Activated T-cell treated with anti-CD3 and anti-CD28 coated beads, Interleukin-2, amount 50 U/mL, for 1 hour (primary cell): ENCODE measurements around the gene RERE.

ENCODE experiments used
- DNase-seq: peaks from one replicate; pipeline ENCODE4 v3.0.0-alpha.2; 2020

The RERE gene

DNA sequence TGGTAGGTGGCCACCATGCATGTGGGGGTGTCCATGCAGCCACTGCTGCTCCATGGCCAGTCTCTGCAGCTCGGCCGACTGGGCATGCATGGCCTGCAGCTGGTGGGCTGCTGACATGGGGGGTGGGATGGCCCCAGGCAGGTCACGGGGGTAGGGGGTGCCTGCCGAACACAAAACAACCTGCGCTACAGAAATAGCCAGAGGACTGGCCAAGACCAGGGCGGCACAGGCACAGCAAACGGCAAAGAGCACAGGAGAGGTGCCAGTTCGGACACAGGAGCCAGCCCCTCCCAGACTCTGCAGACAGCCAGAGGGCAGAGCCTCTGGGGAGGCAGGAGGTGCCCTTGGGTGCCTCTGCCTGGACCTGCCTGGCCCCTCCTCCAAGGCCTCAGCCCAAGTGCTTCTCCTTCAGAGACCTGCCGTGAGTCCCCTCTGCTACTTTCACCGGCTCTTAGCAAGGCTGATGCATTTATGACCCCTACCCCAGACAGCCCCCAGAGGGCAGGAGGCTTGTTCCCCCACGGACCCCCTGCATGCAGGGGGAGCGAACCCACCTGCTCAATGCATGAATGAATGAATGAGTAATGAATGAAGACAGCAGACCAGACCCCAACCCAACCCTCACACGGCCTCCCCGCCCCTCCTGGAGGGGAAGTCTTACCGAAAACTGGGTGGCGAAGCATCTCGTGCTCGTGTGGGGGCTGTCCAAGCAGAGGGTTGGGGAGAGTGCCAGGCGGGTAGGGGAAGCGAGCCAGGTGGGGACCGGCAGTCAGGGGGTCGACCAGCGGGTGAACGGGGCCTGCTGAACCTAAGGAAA lies 461.8 kb downstream of the RERE start:
- no peak for DNase-seq

DNA sequence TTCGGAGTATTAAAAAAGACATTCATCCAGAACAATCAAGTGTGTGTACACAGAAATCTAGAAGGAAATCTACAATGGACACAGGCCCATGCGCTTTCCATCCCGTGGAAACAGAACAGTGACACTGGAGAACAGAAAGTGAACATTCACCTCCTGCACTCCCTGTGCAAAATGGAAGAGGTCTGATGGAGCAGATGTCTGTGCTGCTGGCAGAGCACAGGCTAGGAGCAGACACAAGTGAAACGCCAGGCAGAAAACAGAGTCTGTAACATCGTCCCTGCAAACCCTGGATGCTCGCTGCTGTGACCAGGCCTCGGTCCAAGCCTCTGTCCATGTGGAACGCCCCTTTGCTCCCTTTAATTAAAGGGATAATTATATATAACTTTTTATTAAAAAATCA lies 463.4 kb downstream of the RERE start:
- DNase-seq = no peak

DNA sequence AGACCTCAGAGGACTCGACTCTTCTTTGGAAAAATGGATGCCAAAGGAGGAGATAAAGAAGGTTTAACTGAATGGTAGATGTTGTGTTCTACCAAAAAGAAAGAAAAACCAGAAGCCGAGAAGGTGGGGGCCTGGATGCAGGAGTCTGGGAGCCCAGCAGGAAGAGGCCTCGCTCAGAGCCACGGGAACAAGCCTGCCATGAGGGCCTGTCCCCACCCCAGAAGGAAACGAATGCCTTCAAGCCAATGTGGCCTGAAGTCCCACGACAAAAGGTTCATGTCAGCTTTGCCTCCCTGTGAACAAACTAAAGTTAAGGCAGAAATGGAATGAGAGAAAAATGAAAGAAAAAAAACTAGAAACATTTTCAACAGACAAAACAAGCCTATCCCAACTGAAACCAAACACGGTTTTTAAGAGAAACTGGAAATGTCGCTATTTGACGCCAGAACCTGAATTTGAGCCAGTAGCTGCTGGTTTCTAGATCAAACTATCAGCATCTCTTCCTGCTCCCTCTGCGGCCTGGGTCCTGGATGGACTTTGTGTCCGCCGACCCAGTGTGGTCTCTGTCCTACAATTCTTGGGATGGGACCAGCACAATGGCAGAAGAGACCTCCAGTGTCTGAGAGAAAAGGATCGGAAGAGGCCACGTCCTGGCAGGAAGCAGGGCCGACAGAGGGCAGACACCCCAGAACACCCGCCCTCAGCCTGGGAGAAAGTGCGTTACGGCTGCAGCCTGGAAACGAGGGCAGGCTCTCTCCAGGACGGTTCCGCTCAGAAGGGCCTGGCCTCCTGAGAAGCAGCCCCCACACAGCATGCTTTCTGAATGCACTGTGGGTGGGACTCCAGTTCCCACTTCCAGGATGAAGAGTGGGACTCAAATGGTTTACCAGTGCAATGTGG lies 464.3 kb downstream of the RERE start:
- DNase-seq = no peak

DNA sequence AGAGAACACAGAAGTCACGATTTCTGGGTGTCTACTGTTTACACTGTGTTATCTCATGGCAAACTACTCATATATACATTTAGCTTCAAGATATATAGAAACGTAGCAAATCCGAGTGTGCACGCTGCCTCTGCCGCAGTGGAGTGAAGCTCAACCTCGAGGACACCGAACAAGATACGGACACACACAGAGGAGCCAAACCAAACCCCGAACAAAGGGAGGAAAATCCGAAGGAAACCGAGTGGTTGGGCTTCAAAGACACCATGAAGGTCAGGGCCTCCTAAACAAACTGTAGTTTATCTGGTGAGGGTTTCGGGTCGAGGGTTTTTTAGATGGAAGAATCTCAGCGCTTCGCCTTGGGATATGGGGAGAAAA lies 465.0 kb downstream of the RERE start:
- DNase-seq = no peak

DNA sequence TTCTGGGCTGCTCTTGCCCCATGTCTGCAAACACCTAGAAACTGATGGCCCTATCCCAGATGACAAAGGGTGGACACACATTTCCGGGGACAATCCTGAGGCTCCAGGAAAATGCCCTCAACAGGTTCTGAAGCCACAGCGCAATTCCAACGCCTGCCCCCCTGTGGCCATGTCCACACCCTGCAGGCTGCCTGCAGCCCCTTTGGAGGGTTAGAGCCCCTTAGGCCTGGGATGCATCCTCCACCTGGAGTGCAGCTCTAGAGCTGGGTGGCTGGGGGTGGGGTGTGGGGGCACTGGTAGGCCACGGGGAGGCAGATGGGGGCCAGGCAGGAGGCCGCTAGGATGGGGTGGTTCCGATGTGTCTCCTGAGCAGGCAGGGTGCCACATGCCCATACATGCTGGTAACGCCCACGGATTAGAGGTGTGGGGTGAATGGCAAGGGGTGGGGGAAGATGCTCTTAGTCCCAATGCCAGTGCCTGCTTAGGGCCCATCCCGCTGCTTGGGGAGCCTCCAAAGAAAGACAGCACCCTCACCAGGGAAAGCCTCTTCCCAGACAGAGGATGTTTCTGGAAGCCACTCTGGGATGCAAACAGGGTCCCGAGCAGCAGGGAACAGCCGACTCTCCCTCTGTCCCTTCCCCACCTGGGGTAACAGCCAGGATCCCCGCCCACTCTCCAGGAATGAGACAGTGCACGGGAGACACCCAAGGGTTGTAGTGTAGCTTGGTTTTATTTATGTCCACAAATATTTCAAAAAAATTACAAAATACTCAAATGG lies 465.6 kb downstream of the RERE start:
- peak; percentile 35 for DNase-seq

DNA sequence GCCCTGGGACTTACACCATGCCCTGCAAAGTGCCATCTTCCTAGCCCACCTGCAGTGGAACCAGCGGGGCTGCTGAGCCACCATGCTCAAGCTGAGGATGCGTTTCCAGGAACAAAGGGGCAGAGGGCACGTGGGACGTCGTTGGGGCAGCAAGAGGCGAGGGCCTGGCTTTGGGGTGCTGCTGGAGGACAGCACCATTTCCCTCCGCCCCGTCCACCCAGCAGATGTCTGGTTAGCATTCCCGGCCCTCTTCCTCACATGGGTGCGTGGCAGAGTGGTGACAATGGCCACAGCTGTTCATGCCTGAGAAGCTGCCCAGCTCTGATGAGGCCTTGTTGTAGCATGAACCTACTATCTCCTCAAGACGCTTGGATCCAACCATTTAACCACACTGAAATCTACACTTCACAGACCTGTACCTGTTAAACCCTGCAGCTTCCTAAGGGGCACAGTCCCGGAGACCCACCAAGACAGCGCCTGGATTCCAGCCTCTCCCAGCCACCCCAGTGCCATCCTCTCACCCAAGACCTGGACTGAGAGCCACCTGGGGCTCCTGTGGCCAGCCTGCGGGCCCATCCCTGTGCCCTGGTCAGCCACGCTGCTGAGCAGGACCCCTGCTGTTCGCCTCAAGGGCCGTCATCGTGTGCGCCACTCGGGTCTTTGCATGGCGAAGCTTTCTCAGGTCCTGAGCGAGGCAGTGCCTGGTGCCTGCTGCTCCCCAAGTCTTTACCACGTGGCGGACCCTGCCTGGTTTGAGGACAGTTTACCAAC lies 466.3 kb downstream of the RERE start:
- no peak for DNase-seq

DNA sequence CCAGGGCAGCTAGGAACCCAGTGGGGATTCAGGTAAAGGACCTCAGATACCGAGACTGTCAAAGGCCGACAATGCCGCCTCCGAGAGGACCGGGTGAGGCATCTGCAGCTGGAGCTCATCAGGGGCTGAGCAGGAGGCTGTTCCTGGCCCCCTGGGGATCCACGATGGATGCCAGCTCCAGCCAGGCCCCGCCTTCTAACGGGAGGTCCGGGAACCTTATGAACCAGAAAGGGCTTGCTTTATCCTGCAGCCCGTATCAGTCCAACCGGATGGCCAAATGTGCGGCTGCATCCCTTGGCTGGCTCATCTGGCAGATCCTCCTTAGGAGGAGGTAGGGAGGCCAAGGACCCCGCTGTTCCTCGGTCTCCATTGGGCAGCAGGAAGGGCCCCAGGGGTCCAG lies 467.5 kb downstream of the RERE start:
- no peak for DNase-seq

DNA sequence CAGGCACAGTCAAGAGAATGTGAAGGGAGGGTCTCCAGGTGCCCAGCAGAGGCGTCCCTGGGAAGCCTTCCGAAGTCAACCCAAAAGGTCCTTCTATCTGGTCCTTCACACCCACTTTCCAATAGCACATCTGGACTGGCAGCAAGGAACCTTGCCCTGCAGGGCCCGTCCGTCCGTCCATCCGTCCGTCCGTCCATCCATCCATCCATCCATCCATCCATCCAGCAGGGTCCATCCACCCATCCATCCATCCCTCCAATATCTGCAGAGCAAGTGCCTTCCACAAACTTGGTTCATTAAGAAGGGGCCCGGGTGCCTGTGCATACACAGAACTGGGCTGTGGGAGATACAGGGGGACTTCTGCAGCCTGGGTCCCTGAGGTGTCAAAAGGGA lies 468.0 kb downstream of the RERE start:
- no peak for DNase-seq

DNA sequence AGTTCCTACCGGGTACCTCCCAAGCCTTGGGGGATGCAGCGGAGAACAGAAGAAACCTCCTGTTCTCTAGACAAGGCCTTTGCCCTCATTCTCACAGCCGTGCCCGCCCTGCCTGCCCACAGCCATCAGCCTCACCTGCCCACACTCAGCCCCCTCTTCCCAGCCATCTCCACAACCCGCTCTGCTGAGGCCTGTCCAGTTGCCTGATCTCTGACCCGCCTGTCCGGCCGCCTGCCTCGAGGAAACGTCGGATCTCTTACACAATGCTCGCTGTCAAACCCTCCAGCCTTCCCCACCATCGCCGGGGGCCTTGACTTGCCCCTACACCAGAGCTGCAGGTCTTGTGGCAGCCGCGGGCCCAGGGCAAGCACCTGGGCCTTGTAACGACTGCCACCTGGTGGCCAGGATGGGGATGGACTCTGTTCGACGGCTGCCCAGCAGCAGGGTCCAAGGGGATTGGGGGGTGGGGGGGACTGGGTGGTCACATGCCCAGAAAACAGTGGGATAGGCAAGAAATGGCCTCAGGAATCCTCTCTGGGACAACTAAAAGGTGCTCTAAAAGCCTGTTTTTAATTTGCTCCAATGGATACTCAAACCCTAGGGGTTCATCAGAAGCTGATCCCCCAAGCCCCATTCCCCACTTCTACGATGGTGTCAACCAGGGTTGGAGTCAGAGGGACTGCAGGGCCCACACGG lies 468.5 kb downstream of the RERE start:
- DNase-seq = peak; percentile 79

DNA sequence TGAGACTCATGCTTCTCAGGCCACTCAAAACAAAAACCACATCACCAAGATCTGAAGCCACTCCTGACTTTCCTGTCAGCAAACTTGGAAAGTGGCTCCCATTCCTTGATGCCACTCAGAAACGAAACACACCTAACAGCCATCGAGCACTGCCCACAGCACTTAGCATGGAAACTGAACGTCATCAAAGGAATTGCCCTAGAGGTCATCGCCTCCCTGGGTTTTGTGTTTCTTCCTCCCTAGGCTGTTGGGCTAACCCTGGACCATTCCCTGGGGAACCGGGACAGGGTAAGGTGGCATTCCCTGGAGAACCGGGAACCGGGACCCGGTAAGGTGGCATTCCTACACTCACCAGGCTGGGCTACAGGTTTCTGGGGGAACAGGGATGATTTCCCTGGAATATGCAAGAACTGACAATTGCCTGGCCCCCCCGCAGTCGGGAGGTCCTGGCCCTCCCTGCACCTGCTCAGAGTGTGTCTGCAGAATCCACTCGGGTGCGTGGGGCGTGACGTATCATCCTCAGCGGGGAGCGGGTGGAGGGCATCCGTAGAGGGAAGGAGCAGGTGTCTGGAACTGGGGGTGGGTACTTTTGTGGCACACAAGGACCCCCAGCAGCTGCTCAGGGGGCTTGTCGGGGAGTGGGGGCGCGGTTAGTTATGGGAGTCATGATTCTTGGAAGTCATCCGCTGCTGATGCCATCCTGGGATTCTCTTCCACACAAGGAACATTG lies 469.2 kb downstream of the RERE start:
- DNase-seq = no peak

DNA sequence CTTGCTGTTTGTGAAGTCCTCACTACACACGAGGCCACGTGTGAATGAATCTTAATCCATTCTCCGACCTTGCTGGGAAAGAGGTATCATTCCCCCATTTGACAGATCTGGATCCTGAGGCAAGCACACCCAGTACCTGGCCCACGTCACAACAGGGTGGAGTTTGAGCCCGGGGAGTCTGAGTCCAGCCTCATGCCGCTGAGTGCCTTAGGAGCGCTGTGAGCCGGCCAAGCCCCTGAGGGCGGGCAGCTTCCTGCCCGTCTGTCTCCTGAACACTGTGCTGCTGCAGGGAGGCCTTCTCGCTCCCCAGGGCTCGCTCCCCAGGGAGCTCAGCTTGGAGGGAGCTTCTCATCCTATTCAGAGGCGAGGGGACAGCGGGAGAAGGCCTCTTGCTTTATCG lies 469.8 kb downstream of the RERE start:
- DNase-seq = no peak

DNA sequence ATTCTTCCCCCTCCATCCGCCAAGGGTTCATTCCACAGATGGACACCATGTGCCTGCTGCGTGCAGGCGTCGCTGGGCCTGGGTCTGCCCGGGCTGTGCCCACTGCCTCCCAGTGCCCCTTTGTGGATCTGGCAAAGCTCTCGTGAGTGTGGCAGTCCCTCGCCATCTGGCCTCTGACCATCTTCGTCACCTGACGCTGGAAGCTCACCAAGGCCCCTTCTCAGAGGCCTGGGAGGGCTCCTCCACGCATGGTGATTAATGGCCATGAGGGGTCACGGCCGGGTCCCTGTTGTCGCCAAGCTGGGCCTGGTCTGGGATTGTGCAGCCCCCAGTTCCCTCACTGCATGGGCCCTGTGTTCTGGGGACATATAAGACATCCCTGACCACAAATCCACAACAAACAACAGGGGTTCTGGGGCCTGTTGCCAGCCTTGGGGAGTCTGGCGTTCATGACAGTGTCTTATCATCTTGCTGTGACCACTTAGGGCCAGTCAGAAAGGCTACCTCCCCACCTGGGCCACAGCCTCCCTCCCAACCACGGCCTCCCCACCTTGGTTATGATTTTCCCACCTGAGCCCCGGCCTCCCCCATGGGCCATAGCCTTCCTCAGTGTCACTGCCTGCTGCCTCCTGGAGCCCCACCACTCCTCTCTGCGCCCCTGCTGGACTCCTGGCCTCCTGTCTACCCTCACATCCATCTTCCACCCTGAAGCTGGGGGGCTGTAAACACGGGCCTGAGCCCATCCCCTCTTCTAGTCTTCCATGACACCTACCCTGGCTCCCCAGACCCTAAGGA lies 471.6 kb downstream of the RERE start:
- no peak for DNase-seq

DNA sequence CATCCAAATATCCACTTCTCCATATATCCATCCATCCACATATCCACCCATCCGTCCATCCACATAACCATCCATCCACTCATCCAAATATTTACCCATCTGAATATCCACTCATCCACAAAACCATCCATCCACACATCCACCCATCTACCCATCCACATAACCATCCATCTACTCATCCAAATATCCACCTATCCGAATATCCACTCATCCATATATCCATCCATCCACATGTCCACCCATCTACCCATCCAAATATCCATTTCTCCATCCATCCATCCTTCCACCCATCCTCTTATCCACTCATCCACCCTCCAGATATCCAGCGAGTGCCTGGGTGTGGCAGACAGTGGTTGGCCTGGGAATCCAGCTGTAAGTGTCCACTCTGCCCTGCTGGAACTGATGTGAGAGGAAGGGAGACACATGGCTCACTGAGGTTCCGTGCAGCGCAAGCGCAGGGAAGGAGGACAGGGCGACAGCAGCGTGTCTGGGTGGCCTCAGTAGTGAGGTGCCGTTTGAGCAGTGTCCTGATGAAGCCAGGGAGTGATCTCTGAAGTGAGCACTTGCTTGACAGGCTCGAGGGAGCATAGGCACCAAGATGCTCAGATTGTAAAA lies 472.4 kb downstream of the RERE start:
- DNase-seq = no peak

DNA sequence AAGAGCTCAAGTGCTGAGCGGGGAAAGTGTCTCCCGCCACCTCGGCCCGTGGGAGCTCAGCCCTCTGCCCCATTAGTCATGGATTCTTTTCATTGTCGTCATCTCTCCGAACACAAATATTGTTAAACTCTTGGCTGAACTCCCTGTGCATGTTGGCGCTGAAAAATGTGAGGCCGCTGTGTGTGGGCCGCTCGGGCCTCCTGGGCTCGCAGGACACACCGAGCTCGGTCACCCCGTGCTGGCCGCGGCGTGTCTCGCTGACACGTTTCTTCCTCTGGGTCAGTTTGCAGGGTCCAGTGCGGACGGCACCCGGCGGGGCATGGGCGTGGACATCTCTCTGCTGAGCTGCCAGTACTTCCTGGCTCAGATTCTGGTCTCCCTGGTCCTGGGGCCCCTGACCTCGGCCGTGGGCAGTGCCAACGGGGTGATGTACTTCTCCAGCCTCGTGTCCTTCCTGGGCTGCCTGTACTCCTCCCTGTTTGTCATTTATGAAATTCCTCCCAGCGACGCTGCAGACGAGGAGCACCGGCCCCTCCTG lies 473.9 kb downstream of the RERE start:
- no peak for DNase-seq

DNA sequence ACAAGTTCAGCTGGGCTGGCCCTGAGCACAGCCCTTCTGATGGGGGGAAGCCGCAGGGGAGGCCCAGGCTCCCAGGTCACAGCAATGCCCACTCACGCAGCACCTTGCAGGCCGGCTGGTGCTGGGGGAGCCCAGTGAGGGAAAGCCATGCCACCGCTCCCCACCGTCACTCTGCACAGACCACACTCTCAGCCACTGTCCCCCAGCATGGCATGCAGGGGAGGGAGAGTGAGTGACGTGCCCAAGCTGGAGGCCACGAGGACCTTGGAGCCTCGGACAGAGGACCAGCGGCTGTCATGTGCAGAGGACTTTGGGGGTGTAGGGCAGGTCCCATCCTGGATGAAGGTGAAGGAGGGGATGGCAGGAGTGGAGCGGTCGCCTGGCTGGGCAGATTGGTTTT lies 474.4 kb downstream of the RERE start:
- DNase-seq = no peak

DNA sequence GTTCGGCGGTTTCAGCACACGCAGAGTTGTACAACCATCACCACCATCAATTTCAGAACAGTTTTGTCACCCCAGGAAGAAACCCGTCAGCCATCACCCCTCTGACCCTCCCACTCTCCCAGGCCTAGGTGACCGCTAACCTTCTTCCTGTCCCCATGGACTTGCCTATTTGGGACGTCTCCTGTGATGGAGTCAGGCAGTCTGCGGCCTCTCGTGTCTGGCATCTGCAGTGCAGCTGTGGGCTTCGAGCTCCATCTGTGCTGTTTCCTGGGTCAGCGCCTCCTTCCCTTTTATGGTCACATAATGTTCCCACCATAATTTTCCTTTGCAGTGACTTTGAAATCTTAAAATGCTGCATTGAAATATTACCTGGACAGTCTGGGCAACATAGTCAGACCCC lies 475.1 kb downstream of the RERE start:
- DNase-seq = no peak

DNA sequence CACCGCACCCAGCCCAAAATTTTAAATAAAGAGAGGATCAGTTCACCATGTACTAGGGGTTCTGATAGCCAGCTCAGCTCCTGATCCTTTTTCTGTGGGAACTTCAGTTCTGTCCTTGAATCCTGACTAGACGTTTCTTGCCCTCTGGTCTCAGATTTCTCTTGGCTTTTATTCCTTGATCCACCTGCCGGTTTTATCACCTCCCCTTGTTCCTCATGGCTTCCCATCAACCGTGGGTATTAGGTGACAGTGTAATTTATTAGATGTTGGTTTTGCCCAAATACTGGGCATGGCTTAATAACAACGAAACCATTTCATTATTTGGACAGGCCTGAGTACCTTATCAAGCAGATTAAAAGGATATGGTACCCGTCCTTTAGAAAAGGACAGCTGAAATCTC lies 477.0 kb downstream of the RERE start:
- DNase-seq = no peak

DNA sequence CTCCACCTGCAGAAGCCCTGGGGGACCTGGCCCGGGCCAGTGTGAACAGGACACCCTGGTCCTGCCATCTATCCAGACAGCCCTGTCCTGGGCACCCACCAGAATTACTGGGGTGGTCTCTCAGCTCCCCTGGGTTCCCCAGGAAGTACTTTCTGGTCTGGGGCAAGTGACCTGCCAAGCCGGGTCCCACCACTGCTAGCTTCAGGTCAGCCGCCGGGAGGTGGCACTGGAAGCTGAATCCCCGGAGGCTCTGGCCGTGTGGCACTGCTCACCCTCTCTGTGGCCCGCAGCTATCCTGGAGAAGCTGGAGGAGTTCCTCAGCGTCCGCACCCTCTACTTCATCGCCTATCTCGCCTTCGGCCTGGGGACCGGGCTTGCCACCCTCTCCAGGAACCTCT lies 478.2 kb downstream of the RERE start:
- no peak for DNase-seq

DNA sequence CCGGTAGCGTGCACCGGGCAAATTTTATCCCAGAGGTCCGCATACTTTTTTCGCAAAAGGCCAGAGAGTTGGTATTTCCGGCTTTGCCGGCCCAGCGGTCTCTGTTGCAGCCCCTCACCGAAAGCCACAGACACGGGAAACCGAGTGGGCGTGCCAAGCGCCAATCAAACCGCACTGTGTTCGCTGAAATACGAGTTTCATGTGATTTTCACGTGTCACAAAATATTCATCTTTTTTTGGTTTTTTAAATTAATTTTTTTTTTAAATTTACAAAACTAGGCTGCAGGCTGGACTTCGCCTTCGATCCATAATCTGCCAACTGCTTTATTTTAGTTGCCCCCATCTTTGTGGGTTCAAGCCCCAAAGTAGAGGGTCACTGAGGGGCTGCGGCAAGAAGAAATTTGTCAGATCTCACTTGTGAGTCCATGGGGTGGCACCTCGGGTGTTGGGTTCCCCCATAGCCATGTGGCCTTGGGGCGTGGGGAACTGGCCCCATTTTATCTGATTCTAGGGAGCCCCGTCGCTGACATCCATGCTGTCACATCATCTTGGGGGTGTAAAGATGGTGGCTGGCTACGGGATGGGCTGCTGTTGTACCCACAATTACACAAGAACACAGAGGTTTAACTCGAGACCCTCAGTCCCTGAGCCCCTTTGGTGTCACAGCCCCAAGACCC lies 478.8 kb downstream of the RERE start:
- DNase-seq = no peak
